Measurements from ENCODE around the gene ISOC2.

The ISOC2 gene

GRCh38 chr19:55476100-55476775, 14.8 kb upstream of the ISOC2 start, which contains the start of gene ZNF628:
ZNF628 (plus strand) TSS chr19:55476617; CDS start chr19:55479911, 3,294 bp downstream.
- peak; percentile 93 to 99 for DNase-seq

GRCh38 chr19:55474269-55475265, 13.1 kb upstream of the ISOC2 start:
- DNase-seq, result no peak

GRCh38 chr19:55473225-55474012, 12.0 kb upstream of the ISOC2 start:
- DNase-seq, result no peak

DNA sequence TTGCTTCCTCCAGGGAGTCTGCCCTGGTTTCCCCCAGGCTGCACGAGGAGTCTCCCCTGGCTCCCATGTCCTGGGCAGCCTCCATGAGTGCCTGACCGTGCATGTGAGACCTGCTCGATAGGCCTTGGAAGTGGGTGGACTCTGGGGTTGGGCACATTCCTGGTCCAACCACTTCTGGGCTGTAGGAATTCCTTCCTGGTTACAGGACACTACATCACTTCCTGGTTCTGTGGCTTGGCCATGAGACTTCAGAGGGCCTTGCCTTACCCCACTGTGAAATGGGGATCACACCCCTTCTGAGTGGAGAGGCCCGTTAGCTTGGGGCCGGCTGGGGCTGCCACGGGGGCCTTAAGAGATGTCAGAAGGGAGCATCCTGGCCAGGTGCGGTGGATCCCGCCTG, 11.0 kb upstream of the ISOC2 start:
- no peak for DNase-seq

GRCh38 chr19:55471266-55471665, 9.8 kb upstream of the ISOC2 start:
- no peak for DNase-seq

GRCh38 chr19:55468054-55468393, 6.6 kb upstream of the ISOC2 start:
- DNase-seq, result no peak

DNA sequence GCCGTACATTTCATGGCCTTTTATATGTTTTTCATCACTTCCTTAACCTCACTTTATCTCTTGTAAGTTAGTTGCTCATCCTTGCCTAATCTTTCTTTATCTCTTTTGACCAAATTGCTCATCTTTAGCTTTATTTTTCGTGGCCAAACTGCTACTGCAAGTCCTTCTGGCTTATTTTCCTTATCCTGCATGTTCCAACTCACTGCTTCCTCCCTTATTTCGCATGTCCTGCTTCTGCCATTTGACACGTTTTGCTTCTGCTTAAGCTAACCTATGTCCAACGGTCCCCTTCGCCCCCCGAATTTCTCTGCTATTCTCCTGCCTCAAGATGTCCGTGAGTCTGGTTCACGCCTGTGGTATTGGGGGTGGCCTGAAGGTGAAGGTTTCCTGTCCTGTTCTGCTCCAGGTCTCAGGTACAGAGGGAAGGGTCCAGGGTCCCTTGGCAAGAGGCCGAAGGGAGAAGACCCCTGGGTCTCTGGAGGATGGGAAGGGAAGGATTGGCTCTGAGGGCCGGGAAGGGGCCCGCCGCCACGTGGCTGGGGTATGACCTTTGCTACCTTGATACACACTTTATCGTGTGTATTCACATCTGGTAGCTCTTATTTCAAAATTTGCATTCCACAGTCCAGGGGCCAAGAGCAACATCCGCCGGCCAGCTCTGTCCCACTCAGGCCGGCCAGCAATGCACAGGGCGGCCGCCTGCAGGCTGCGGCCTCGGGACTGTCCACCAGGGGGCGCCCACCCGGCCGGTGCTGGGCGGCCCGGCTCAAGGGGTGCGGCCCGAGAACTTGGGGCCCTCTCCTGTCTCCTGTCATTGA, 6.0 kb upstream of the ISOC2 start:
- peak in 1 of 2 donors; percentile 35 for DNase-seq

DNA sequence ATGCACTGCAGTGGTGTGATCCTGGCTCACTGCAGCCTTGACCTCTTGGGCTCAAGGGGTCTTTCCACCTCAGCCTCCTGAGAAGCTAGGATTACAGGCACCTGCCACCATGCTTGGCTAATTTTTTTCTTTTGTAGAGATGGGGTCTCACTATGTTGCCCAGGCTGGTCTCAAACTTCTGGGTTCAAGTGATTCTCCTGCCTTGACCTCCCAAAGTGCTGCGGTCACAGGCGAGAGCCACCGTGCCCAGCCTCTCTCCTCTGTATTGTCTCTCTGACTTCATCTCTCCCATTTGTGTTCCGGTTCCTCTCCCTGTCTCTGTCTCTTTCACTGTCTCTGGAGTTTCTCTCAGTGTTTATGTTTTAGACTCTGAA, 4.8 kb upstream of the ISOC2 start:
- no peak for DNase-seq

DNA sequence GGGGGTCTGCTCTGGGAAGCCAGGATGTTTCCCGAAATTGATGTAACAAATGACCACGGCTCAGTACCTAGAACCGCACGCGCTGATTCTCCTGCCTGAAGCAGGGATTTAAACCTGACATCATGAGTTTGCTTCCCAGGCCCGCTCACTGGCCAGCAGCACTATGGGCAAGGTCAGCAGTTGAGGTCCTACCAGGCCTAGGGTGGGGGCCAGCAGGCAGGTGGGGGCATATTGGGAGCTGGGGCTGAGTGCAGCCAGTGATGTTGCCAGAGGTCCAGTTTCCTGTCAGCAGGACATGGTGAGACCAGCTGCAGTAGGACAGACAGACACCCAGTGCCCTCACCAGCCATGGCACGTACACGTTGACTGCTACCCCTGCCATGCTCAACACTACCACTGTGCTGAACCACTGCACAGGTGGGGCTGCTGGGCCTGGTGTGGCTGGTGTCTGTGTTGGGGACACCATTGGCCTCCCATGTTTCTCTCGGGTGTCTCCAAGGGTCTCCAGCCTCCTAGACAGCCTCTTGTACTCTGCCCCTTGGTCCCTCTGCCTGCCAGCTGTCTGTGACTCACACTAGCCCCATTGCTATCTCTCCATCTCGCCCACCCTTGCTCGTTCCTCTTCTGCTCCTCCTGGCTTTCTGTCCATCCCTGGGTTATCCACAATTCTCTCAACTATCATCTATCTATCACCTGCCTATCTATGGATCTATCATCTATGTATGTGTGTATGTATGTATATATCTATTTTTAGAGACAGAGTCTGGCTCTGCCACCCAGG, 4.2 kb upstream of the ISOC2 start:
- DNase-seq, result peak in 1 of 2 donors; percentile 33

DNA sequence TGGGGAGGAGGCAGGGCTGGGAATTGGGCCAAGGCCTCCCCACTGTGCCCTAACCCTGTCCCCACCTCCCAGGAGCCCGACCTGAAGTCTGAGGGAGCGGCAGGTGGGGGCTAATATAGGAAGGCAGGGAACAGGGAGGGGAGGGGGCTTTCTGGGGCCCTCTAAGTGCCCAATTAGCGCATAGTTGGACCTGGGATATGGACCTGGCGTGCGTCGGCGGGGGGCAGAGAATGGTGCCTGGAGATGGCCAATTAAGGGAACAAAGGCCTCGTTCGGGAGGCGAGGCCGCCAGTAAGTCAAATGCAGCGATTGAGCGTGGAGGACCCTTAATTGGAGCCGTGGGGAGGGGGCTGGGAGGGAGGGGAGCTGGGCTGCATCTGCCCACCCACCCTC, 3.2 kb upstream of the ISOC2 start, which contains the start of gene C19orf85:
Gene C19orf85, minus strand, starts transcription at position 90 of the 393 bp plus-strand sequence. CDS start 197 bp downstream, outside the sequence.
- DNase-seq, result no peak

DNA sequence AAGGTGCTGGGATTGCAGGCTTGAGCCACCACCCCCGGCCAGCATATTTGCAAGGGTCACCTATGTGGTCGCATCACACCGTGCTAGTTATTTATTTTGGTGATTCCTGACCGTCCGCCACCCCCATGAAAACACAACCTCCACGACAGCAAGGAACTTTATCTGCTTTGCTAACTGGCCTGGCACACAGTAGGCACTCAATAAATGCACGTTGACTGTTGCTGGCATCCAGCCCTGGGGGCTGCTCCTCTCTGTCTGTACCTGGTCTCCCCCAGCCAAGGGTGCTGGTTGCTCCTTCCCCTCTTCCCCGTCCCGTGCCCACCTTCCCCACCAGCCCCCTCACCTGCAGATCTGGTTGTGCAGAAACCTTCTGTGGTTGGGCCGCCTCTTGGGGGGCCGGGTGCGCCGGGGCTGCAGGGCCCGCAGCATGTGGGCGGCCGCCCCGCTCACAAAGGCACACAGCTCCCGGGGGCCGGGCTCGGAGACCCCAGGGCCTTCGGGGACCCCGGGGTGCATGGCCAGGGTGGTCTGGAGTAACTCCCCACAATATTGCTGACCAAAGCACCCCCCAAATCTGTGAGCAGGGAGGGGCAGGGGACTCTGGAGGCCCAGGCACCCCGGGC, 2.7 kb upstream of the ISOC2 start:
- DNase-seq, result no peak

DNA sequence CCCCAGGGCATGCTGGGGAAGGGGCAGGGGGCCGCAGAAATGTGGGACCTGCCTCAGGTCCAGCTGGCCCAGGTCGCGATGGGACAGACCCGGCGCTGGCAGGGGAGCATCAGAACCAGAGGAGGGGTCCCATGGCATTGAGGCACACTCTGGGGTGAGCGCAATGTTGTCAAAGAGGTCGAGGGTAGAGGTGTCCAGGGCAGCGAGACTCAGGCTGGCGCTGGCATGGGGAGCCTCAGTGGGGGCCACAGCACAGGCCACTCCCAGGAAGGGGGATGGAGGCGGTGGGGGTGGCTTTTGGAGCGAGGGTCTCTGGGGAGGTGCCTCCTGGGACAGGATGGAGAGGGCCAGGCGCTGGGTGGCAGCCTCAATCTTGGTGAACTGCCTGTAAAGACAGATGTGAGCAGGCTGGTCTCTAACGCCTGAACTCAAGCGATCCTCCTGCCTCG, 2.2 kb upstream of the ISOC2 start:
- no peak for DNase-seq

DNA sequence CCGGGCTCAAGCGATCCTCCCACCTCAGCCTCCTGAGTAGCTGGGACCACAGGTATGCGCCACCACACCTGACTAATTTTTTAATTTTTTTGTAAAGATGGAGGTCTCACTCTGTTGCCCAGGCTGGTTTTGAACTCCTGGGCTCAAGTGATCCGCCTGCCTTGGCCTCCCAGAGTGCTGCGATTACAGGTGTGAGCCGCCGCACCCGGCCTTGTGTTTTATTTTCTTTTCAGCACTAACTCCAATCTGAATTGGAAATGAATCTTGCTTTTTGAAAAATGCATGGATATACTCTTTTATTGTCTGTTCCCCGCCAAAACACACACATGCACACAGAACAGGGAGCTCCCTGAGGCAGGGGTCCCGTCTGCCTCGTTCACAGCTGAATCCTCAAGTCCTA, 1.3 kb upstream of the ISOC2 start:
- DNase-seq, result no peak

DNA sequence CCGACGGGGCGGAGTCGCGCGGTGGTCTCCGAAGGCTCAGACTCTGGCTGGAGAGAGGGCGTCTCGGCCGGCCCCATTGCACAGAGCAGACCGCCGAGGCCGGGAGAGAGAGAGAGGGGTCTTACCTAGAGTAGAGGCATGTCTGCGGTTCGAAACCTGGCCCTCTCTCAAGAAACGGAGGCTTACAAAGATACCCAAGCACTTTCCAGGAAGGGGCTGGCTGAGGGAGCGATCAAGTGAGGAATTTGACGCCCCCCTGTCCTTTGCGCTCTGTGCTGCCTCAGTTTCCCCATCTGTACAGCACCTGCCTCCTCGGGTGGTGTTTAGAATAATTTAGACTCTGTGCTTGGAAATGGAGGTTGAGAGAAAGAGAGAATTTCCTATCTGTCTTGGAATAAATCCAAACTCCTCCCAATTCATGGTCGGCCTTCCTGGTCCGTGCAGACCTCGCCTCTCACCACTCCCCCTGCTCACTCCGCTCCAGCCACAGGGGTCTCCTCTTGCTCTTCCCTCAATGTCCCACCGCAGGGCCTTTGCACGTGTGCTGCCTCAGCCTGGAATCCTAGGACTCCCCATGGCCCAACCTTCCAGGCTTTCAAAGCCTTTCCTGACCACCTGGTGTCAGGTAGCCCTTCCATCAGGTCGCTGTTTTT, 658 bp upstream of the ISOC2 start:
- DNase-seq, result no peak

GRCh38 chr19:55460670-55461258, 678 bp downstream of the ISOC2 start:
- no peak for DNase-seq

GRCh38 chr19:55459950-55460657, 1.3 kb downstream of the ISOC2 start:
- DNase-seq, result no peak

- DNase-seq, result no peak
These were observed 1.9 kb downstream of the ISOC2 start for GRCh38 chr19:55459551-55459949.

- DNase-seq, result no peak
These were observed 3.6 kb downstream of the ISOC2 start for GRCh38 chr19:55457683-55458457.
